ENCODE data around the gene TUBGCP5.
"Not testable (repeated sequence)": the region's sequence is repeated elsewhere in the genome, so short reads cannot be mapped to it uniquely, and the experiment has no call there.

TUBGCP5 gene

DNA sequence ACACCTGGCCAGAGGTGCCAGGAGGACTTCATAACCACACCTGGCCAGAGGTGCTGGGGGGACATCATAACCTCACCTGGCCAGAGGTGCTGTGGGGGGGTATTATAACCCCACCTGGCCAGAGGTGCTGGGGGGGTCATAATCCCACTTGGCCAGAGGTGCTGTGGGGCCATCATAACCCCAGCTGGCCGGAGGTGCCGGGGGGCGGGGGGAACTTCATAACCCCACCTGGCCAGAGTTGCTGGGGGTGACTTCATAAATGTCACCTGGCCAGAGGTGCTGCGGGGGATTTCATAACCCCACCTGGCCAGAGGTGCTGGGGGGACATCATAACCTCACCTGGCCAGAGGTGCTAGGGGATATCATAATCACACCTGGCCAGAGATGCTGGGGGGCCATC is 4.2 kb upstream of the TUBGCP5 start:
- not testable (repeated sequence) for FAIRE-seq; DNase-seq (ENCODE audit: low spot score)

- DNase-seq (ENCODE audit: low spot score); FAIRE-seq: not testable (repeated sequence)
Observed at GRCh38 chr15:23041736-23042135, 2.4 kb upstream of the TUBGCP5 start.

- DNase-seq (ENCODE audit: low spot score) (no peak), FAIRE-seq (no peak)
Observed at GRCh38 chr15:23039917-23040281, 530 bp upstream of the TUBGCP5 start.

GRCh38 chr15:23038726-23039142 is 635 bp downstream of the TUBGCP5 start:
- DNase-seq (ENCODE audit: low spot score) (peak; percentile 57), FAIRE-seq (no peak)

- DNase-seq (ENCODE audit: low spot score) (peak; percentile 47), FAIRE-seq (no peak)
Observed at GRCh38 chr15:23035964-23036566, 3.3 kb downstream of the TUBGCP5 start.

- FAIRE-seq (no peak), DNase-seq (ENCODE audit: low spot score) (no peak)
Observed at GRCh38 chr15:23033979-23034378, 5.4 kb downstream of the TUBGCP5 start.

GRCh38 chr15:23026218-23026617 is 13.2 kb downstream of the TUBGCP5 start:
- no peak for DNase-seq (ENCODE audit: low spot score)
- no peak for FAIRE-seq

DNA sequence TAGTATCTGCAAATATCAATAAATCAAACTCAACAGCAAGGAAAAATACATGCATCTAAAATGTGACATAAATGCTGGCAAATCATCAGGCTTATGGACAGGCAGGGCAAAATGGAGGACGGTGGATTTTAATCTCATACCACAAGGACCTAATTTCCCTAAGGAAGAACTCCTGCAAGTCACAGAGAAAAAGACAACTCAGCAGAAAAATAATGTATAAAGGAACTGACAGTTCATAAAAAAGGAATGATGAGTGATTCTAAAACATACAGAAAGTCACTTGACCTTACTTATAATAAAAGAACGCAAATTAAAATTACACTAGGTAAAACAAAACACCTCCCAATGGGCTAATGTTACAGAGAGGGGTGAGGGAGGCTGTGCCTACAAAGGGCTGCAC is 17.2 kb downstream of the TUBGCP5 start:
- FAIRE-seq (no peak), DNase-seq (ENCODE audit: low spot score) (no peak)

GRCh38 chr15:23014394-23015000 is 24.9 kb downstream of the TUBGCP5 start:
- FAIRE-seq (no peak), DNase-seq (ENCODE audit: low spot score) (no peak)

DNA sequence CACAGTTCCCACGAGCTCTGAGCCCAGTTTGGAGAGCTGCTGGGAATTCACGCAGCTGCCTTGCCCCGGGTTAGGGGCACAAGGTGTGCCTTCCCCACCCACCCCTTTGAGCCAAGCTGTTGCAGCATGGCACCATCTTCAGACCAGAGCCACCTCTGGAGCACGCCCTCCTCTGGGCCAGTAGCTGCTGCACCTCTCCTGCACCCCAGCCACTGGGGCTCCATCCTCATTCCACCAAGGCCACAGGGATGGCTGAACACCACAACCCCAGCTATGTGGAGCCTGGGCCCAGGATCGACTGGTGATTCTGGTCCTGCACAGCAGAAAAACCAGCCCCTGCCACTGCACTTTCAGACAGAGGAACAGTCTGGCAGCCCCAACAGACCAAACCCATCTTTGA is 25.7 kb downstream of the TUBGCP5 start:
- FAIRE-seq (no peak), DNase-seq (ENCODE audit: low spot score) (no peak)

DNA sequence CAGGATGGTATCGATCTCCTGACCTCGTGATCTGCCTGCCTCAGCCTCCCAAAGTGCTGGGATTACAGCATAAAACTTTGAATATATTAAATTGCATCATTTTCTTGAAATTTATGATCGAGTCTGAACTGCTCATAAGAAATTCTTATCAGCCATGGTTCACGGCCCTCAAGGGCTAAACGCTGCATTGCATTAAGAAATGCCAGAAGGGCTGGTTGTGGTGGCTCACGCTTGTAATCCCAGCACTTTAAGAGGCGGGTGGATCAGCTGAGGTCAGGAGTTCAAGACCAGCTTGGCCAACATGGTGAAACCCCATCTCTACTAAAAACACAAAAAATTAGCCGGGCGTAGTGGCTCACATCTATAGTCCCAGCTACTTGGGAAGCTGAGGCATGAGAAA is 26.8 kb downstream of the TUBGCP5 start:
- not testable (repeated sequence) for FAIRE-seq; DNase-seq (ENCODE audit: low spot score)

DNA sequence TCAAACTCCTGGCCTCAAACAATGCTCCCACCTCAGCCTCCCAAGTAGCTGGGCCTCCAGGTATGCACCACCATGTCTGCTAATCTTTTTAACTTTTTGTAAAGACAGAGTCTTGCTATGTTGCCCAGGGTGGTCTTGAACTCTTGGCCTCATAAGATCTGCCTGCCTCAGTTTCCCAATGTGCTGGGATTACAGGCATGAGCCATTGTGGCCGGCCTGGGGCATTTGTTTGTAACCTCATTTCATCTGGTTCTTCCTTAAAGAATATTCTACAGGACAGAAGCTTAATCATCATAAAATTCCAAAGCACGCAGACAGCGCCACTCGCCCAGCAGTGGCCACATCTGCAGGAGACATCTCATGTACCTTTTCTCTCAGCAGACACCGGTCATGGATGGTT is 35.6 kb downstream of the TUBGCP5 start:
- FAIRE-seq (no peak), DNase-seq (ENCODE audit: low spot score) (no peak)

DNA sequence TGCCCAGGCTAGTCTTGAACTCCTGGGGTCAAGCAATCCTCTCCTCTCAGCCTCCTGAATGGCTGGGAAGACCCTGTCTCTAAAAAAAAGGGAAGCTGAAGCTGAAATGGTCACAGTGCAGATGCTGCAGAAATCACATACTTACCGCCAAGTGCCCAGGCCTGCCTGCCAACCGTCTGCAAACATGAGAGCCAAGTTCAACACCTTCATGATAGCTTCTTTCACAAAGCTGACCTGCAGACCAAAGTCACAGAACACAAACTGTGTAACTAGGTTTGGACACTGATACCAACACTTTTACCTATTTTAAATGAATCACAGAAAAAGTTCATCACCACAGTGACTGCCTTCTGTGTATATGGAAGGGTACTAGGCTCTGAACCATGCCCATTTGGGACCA is 36.4 kb downstream of the TUBGCP5 start:
- no peak for FAIRE-seq
- no peak for DNase-seq (ENCODE audit: low spot score)

DNA sequence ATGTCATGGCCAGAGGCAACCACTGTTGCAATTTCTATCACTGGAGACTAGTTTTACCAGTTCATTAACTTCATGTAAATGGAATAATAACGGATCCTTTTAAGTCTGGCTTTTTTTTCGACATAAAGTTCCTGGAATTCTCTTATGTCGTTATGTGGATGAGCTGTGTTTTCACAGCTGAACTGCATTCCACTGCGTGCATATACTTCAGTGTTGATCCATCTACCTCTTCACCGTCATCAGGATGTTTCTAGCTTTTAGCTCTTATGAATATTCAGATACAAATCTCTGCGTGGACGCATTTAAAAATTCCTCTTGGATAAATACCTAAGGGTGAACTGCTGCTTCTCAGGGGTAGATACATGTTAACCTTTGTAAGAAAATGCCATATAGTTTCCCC is 43.6 kb downstream of the TUBGCP5 start:
- FAIRE-seq (no peak), DNase-seq (ENCODE audit: low spot score) (no peak)

DNA sequence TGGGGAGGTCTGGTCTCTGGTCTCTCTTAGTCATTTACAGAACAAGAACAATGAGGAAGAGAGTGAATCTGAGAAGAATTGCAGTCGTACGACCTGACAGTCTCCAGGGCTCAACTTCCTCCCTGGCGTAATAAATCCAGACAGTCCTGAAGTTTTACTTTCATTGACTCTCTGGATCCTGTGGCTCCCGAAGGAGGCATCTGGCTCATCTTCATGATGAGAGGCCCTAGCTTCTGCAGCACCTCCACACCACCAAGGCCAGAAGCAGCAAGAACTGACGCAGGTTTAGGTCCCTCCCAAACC is 47.4 kb downstream of the TUBGCP5 start:
- FAIRE-seq: no peak
- no peak for DNase-seq (ENCODE audit: low spot score)

GRCh38 chr15:22989576-22990477 is 49.5 kb downstream of the TUBGCP5 start:
- FAIRE-seq (no peak), DNase-seq (ENCODE audit: low spot score) (no peak)

GRCh38 chr15:22988811-22989210 is 50.6 kb downstream of the TUBGCP5 start:
- DNase-seq (ENCODE audit: low spot score) (no peak), FAIRE-seq (no peak)

DNA sequence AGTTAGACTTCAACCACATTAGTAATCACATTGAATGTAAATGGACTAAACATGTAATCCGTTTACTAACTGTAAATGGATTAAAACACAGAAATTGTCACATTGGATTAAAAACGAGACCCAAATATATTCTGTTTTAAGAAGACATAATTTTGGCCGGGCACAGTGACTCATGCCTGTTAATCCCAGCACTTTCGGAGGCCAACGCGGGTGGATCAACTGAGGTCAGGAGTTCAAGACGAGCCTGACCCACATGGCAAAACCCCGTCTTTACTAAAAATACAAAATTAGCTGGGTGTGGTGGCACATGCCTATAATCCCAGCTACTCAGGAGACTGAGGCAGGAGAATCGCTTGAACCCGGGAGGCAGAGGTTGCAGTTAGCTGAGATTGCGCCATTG is 57.4 kb downstream of the TUBGCP5 start:
- not testable (repeated sequence) for DNase-seq (ENCODE audit: low spot score); FAIRE-seq

DNA sequence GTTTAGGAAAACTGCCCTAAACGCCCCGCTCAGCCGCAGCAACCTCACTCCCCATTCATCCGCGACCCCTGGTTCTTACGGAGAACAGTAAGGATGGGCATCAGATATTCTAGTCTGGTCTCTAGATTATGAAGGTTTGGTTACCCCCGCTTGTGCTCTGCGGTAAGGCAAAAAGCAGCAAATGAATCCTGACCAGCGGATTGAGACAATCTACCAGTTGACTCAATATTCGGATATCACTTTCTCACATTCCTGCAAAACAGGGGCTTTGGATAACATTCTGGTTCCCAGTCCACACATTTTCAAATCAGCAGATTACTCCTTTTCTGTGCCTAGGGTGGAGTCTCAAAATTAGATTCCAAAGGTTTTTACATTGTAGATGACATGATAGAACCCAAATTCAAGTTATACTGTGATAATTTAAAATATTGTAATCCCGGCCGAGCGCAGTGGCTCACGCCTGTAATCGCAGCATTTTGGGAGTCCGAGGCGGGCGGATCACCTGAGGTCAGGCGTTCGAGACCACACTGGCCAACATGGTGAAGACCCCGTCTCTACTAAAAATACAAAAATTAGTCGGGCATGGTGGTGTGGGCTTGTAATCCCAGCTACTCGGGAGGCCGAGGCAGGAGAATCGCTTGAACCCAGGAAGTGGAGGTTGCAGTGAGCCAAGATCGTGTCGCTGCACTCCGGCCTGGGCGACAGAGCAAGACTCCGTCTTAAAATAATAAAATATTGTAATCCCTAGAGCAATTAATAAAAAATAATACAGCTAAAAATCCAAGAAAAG is 58.1 kb downstream of the TUBGCP5 start:
- DNase-seq (ENCODE audit: low spot score) (no peak), FAIRE-seq (no peak)

DNA sequence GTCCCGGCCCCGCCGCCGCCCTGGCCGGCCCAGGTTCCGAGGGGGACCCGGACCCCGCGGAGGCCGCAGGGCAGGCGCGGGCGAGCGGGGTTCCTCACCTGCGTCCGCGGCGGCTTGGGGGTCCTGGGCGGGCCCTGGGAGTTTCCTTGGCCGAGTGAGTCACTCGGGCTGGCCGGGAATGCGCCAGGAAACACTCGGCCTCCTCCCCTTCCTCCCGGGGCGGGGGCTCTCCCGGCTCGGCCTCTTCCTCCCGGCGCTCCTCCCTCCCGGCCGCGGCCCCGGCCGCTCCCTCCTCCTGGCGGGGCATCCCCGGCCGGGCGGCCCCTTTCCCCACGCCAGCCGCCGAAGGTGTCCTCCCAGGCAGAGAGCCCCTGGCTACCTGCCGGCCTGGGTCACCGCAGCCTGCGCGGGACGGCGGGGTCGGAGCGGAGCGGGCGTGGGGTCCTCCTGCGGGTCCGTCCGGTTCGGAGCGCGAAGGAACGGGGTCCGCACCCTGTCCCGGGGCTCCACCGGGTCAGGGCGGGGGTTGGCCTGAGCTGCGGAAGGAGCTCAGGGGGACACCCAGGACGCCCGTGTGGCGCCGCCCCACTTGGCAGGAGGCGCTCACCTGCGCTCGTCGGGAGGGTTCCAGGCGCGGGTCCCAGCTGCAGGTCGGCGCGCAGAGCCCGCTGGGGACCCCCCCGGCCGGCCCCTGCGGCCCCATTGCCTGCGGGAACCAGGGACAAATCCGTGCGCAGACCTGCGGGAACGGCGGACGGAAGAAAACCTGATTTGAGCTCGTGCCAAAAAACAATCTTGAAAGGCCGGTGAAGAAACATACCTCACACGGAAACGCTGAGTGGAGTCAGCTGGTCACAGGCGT is 58.9 kb downstream of the TUBGCP5 start, which contains the start of gene CYFIP1:
TSS of gene CYFIP1 (minus strand) at position 180 of the 862 bp plus-strand sequence. CDS start 33,083 bp downstream, outside the sequence.
- no peak for FAIRE-seq
- peak; percentile 62 for DNase-seq (ENCODE audit: low spot score)
